Endothelial cell of umbilical vein (primary cell): ENCODE results near the gene AQP9. TPM values are rescaled to one million over a fixed set of nuclear protein-coding genes. Genes with fewer than 3 reads are reported as not detected.
"Not testable (repeated sequence)": the region's sequence is repeated elsewhere in the genome, so short reads cannot be mapped to it uniquely, and the experiment has no call there.

ENCODE experiments used
- BruUV-seq: library from RNA; stranded (reverse); fragments of 400-500 nt; replicated peaks from 2 replicates; lab custom pipeline; 2021; lab: Mats Ljungman, UMichigan
- CTCF ChIA-PET: fragments of 300-600, 350-600 bp; sonication (Branson Sonifier 250); formaldehyde crosslinking; loops from one replicate; lab custom pipeline; 2021; ENCODE audit warnings: antibody characterized with exemption, inconsistent platforms; lab: Charles Lee
- POLR2A ChIA-PET: fragments of 300-600, 350-600 bp; sonication (Branson Sonifier 250); formaldehyde crosslinking; loops from one replicate; lab custom pipeline; 2021; ENCODE audit warnings: antibody characterized with exemption, inconsistent platforms; lab: Charles Lee
- DNase-seq: peaks from one replicate; pipeline ENCODE4 v3.0.0-alpha.2; 2011; ENCODE audit warnings: low read depth, low spot score
- FAIRE-seq: peaks from 2 replicates; lab custom pipeline; 2011; peaks lifted over from hg19 to GRCh38; lab: Jason Lieb, UNC
- H2AFZ ChIP-seq: 2 replicates; pipeline ENCODE4 v1.6.0; 2012; ENCODE audit warnings: low read depth, low read length, control low read depth, inconsistent platforms
- H3K27ac ChIP-seq: 2 replicates; pipeline ENCODE4 v1.5.1; 2011; ENCODE audit warnings: low read depth, mild to moderate bottlenecking, control low read depth, low read length, moderate library complexity; ENCODE audit not compliant: insufficient read depth
- H3K27me3 ChIP-seq, 2 experiments: 2 replicates each; pipeline versions ENCODE4 v1.6.0 to v1.6.1; 2011; ENCODE audit warnings: low read length in 2 of 2, mixed read lengths in 1 of 2; ENCODE audit not compliant: control insufficient read depth in 2 of 2, insufficient read depth in 2 of 2
- H3K36me3 ChIP-seq, 2 experiments: 2 replicates in 1 of 2; 3 replicates in 1 of 2; pipeline ENCODE4 v1.5.1; 2011; ENCODE audit warnings: low read length in 2 of 2, mild to moderate bottlenecking in 1 of 2, moderate library complexity in 1 of 2; ENCODE audit not compliant: control insufficient read depth in 2 of 2, insufficient read depth in 2 of 2; ENCODE audit errors: extremely low read depth in 1 of 2
- H3K4me1 ChIP-seq: 3 replicates; pipeline ENCODE4 v1.5.1; 2011; ENCODE audit warnings: mild to moderate bottlenecking, low read length; ENCODE audit not compliant: control insufficient read depth, insufficient read depth; ENCODE audit errors: extremely low read depth
- H3K4me2 ChIP-seq: 2 replicates; pipeline ENCODE4 v1.6.1; 2011; ENCODE audit warnings: low read length, control low read depth, mixed read lengths; ENCODE audit not compliant: insufficient read depth
- H3K4me3 ChIP-seq, 3 experiments: fragments of 200-600 bp in 1 of 3; sonication (generic), shearing (Covaris generic) in 1 of 3; replicated peaks in 1 of 3; 2 replicates each; pipeline ENCODE4 v1.5.1; 2011 to 2016; ENCODE audit warnings: control low read depth in 3 of 3, low read length in 3 of 3, mild to moderate bottlenecking in 2 of 3, inconsistent platforms in 1 of 3, low read depth in 1 of 3, moderate library complexity in 1 of 3; ENCODE audit not compliant: insufficient read depth in 1 of 3
- H3K79me2 ChIP-seq: 2 replicates; pipeline ENCODE4 v1.6.0; 2012; ENCODE audit warnings: low read length, inconsistent platforms; ENCODE audit not compliant: control insufficient read depth, insufficient read depth
- H3K9ac ChIP-seq: replicated peaks from 2 replicates; pipeline ENCODE3; 2011; ENCODE audit warnings: low read length, control low read depth; ENCODE audit not compliant: insufficient read depth; ENCODE audit errors: extremely low read depth
- H3K9me1 ChIP-seq: replicated peaks from 3 replicates; pipeline ENCODE4 v1.6.0; 2011; ENCODE audit warnings: mild to moderate bottlenecking, low read length; ENCODE audit not compliant: control insufficient read depth, insufficient read depth; ENCODE audit errors: extremely low read depth
- H3K9me3 ChIP-seq: replicated peaks from 2 replicates; pipeline ENCODE4 v1.5.1; 2012; ENCODE audit warnings: low read length, inconsistent platforms; ENCODE audit not compliant: control insufficient read depth, insufficient read depth
- H4K20me1 ChIP-seq: replicated peaks from 2 replicates; pipeline ENCODE3; 2011; ENCODE audit warnings: mild to moderate bottlenecking, low read length; ENCODE audit not compliant: control insufficient read depth, insufficient read depth; ENCODE audit errors: extremely low read depth
- CTCF ChIP-seq, 2 donors: IDR thresholded peaks; 1 replicate in 1 of 2; 2 replicates in 1 of 2; pipeline ENCODE4 v1.5.1; 2011; ENCODE audit warnings: low read length in 2 of 2, mild to moderate bottlenecking in 2 of 2, moderate library complexity in 2 of 2, control low read depth in 1 of 2, inconsistent platforms in 1 of 2, low read depth in 1 of 2; ENCODE audit not compliant: insufficient read depth in 1 of 2; ENCODE audit errors: extremely low read depth in 1 of 2
- GATA2 ChIP-seq: IDR thresholded peaks from 2 replicates; pipeline ENCODE4 v1.7.0; 2011; ENCODE audit warnings: low read depth, mild to moderate bottlenecking, moderate library complexity, mixed read lengths, low read length; ENCODE audit not compliant: insufficient read length, insufficient read depth
- JUN ChIP-seq: IDR thresholded peaks from 2 replicates; pipeline ENCODE4 v1.6.1; 2011; ENCODE audit warnings: borderline replicate concordance, low read depth; ENCODE audit not compliant: insufficient read length, insufficient read depth
- MAX ChIP-seq: IDR thresholded peaks from 2 replicates; pipeline ENCODE4 v1.6.1; 2011; ENCODE audit not compliant: insufficient read depth, insufficient read length
- MYC ChIP-seq: IDR thresholded peaks from one replicate; pipeline ENCODE4 v1.6.1; 2011; ENCODE audit warnings: mild to moderate bottlenecking, low read depth, low read length
- dilution Hi-C: fragments of 300-500 bp; cut with MboI; formaldehyde crosslinking; loops from one replicate; pipeline ENCODE4 v1.15.0; 2019; ENCODE audit warnings: low sequenced_read_pairs; ENCODE audit not compliant: extremely low pct_ligation_motif_present
- intact Hi-C: fragments of 100-400 bp; cut with micrococcal nuclease; formaldehyde crosslinking; loops from one replicate; pipeline ENCODE4 v1.10.0; 2022
- polyA plus RNA-seq, 4 experiments: library from polyadenylated mRNA; depleted of rRNA in 3 of 4; stranded (reverse) in 3 of 4; unstranded in 1 of 4; fragments of >200 nt; gene quantifications; 2 replicates each; pipeline versions ENCODE4 v1.2.1 to v1.2.3, GENCODE V29; 2011 to 2012; ENCODE audit warnings: missing spikeins in 1 of 4
- total RNA-seq: library from RNA; stranded (reverse); gene quantifications from 2 replicates; pipeline ENCODE4 v1.2.3, GENCODE V29; 2021

The AQP9 gene
- total and polyA plus RNA-seq, 2 donors (not counting 3 experiments of a cell fraction or from before 2014, with no cell fraction given) = not detected

- BruUV-seq = no TSS peak
- Histone ChIP-seq H3K4me3 (no peak overlapping the region), H3K4me1 (no peaks in the 10 kb centered on the region), H3K36me3 (no peaks in the 10 kb centered on the region), H3K27ac (no peak overlapping the region), H3K79me2 (no peaks in the 10 kb centered on the region), H3K27me3 (peaks cover 12 to 16% of the 10 kb centered on the region in 2 experiments), H3K9me1 (no peaks in the 10 kb centered on the region), H3K9me3 (no peaks in the 10 kb centered on the region), H2AFZ (no peak overlapping the region), H4K20me1 (no peaks in the 10 kb centered on the region), H3K4me2 (no peak overlapping the region), H3K9ac (no peak overlapping the region)
- intact Hi-C loops (no loop called here), dilution Hi-C loops (no loop called here)
- peak; percentile 14 for TF ChIP-seq GATA2
- TF ChIP-seq CTCF (IDR thresholded peaks at IDR 0.05; ENCODE audit: extremely low read depth in 1 of 2, insufficient read depth in 1 of 2, low read depth in 1 of 2, low read length in 2 of 2) = no peak
- FAIRE-seq = no peak
- POLR2A ChIA-PET = no interaction called here
- DNase-seq = peak; percentile 58
- CTCF ChIA-PET = interaction anchor here (1.1 kb wide), 1 partner anchor 270 kb away, joined by 3 read pairs; no protein-coding TSS in a partner anchor
Observed at GRCh38 chr15:58110999-58111717, 27.0 kb upstream of the AQP9 start.

GRCh38 chr15:58111718-58112104 lies 26.5 kb upstream of the AQP9 start:
- H3K9me3 ChIP-seq = no peaks in the 10 kb centered on the region
- no peak for DNase-seq
- no peak overlapping the region for H3K9ac ChIP-seq
- no peaks in the 10 kb centered on the region for H3K36me3 ChIP-seq
- H4K20me1 ChIP-seq = no peaks in the 10 kb centered on the region
- H3K27me3 ChIP-seq = peaks cover 12 to 16% of the 10 kb centered on the region in 2 experiments
- H3K4me2 ChIP-seq = no peak overlapping the region
- dilution Hi-C loops (no loop called here), intact Hi-C loops (no loop called here)
- no peak for TF ChIP-seq MAX
- no peak for TF ChIP-seq GATA2
- TF ChIP-seq MYC = no peak
- no peak for TF ChIP-seq JUN
- CTCF ChIA-PET = no interaction called here
- FAIRE-seq = no peak
- no peaks in the 10 kb centered on the region for H3K4me1 ChIP-seq
- H2AFZ ChIP-seq = no peak overlapping the region
- H3K4me3 ChIP-seq = no peak overlapping the region
- BruUV-seq = no TSS peak
- no peaks in the 10 kb centered on the region for H3K9me1 ChIP-seq
- no peaks in the 10 kb centered on the region for H3K79me2 ChIP-seq
- POLR2A ChIA-PET = no interaction called here
- no peak overlapping the region for H3K27ac ChIP-seq

- H3K4me1 ChIP-seq, H3K9me1 ChIP-seq, H3K27ac ChIP-seq, H4K20me1 ChIP-seq, H3K36me3 ChIP-seq, dilution Hi-C loops, FAIRE-seq, H3K79me2 ChIP-seq, H2AFZ ChIP-seq, BruUV-seq, H3K9ac ChIP-seq, DNase-seq, POLR2A ChIA-PET, H3K4me3 ChIP-seq, H3K4me2 ChIP-seq, H3K9me3 ChIP-seq, intact Hi-C loops: not testable (repeated sequence)
- CTCF ChIA-PET = interaction anchor here (1.6 kb wide), 1 partner anchor 43 kb away, joined by 4 read pairs; no protein-coding TSS in a partner anchor
- peaks cover 12 to 13% of the 10 kb centered on the region in 2 experiments for H3K27me3 ChIP-seq
Observed at GRCh38 chr15:58113358-58113757, 24.8 kb upstream of the AQP9 start.
